NT2/D1 (cell line): ENCODE measurements around the gene KLF15.

Source experiments
- DNase-seq: peaks from one replicate; pipeline ENCODE4 v3.0.0-alpha.2; 2011; ENCODE audit warnings: low read depth, low spot score
- H3K27me3 ChIP-seq: 2 replicates; pipeline ENCODE4 v1.6.0; 2011; ENCODE audit warnings: mild to moderate bottlenecking; ENCODE audit not compliant: insufficient read length, insufficient read depth
- H3K36me3 ChIP-seq: 2 replicates; pipeline ENCODE4 v1.6.1; 2011; ENCODE audit warnings: mild to moderate bottlenecking, low read length, mixed read lengths; ENCODE audit not compliant: insufficient read depth, insufficient read length
- H3K4me1 ChIP-seq: 2 replicates; pipeline ENCODE4 v1.5.1; 2011; ENCODE audit not compliant: insufficient read depth, insufficient read length
- H3K4me3 ChIP-seq: 2 replicates; pipeline ENCODE4 v1.5.1; 2011; ENCODE audit warnings: low read depth; ENCODE audit not compliant: insufficient read length
- H3K9ac ChIP-seq: 2 replicates; pipeline ENCODE4 v1.6.0; 2011; ENCODE audit warnings: low read depth; ENCODE audit not compliant: insufficient read length
- H3K9me3 ChIP-seq: 2 replicates; pipeline ENCODE4 v1.5.1; 2011; ENCODE audit warnings: mild to moderate bottlenecking, low read length; ENCODE audit not compliant: insufficient read depth
- SUZ12 ChIP-seq: IDR thresholded peaks from 2 replicates; pipeline ENCODE4 v1.6.1; 2011; ENCODE audit not compliant: insufficient read length, insufficient read depth; ENCODE audit errors: extremely low read depth
- YY1 ChIP-seq: IDR thresholded peaks from 2 replicates; pipeline ENCODE4 v1.6.1; 2011; ENCODE audit not compliant: insufficient read length, insufficient read depth
- ZNF274 ChIP-seq: IDR thresholded peaks from 2 replicates; pipeline ENCODE4 v1.6.1; 2011; ENCODE audit warnings: mild to moderate bottlenecking, low read depth, low read length

The KLF15 gene

DNA sequence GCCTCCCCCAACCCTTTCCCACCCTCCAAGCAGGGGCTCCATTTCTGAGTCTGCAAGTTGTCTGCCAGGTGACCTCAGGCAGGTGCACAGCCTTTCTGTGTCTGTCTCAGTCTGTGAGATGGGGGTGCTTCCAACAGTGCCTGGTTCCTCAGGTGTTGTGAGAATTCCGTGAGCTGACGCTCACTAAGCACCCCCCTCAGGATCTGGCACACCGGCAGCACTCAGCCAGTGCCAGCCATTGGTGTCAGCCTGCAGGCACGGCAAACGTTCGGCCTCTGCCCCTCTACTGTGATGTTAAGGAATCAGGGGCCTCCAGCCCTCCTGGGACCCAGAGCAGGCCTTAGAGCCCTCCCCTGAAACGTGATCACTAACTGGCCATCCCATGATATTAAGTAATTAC lies 2.4 kb downstream of the KLF15 start:
- peaks cover 19% of the 10 kb centered on the region for H3K4me1 ChIP-seq
- H3K4me3 ChIP-seq = no peak overlapping the region
- TF ChIP-seq SUZ12 (no peak), ZNF274 (no peak), YY1 (no peak)
- H3K27me3 ChIP-seq = peaks cover 16% of the 10 kb centered on the region
- H3K36me3 ChIP-seq = peaks cover 2% of the 10 kb centered on the region
- H3K9me3 ChIP-seq = peaks cover 10% of the 10 kb centered on the region
- DNase-seq = no peak
- peak overlapping the region; percentile 29 for H3K9ac ChIP-seq

DNA sequence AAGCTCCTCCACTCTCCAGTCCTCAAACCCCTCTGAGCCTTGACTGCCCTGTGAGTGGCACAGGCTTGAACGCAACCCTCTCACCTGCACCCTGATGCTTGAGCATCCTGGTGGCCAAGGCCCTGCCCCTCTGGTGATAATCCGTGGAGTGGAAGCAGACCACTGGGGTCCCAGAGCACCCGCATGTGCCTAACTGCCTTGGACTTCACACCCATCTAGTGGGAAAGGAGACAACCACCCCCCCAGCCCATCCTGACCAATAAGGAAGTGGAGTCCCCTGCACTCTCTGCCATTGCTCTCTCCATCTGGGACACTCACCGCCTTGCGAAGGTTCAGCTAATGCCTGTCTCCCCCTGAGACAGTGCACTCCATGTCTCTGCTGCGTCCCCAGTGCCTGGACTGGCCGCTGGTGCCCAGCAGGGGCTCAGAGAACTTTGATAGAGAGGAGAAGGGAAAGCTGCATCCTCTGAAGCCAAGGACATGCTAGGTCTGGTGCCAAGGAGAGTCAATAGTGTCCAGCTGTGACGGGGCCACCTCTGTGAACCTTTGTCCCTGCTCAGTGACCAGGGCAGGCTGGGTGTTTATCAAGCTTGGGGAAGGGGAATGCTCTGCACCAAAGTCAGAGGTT lies 3.4 kb downstream of the KLF15 start:
- Histone ChIP-seq H3K4me3 (no peak overlapping the region), H3K9ac (peak overlapping the region; percentile 25)
- TF ChIP-seq YY1 = no peak
- no peak for TF ChIP-seq SUZ12
- no peak for TF ChIP-seq ZNF274

DNA sequence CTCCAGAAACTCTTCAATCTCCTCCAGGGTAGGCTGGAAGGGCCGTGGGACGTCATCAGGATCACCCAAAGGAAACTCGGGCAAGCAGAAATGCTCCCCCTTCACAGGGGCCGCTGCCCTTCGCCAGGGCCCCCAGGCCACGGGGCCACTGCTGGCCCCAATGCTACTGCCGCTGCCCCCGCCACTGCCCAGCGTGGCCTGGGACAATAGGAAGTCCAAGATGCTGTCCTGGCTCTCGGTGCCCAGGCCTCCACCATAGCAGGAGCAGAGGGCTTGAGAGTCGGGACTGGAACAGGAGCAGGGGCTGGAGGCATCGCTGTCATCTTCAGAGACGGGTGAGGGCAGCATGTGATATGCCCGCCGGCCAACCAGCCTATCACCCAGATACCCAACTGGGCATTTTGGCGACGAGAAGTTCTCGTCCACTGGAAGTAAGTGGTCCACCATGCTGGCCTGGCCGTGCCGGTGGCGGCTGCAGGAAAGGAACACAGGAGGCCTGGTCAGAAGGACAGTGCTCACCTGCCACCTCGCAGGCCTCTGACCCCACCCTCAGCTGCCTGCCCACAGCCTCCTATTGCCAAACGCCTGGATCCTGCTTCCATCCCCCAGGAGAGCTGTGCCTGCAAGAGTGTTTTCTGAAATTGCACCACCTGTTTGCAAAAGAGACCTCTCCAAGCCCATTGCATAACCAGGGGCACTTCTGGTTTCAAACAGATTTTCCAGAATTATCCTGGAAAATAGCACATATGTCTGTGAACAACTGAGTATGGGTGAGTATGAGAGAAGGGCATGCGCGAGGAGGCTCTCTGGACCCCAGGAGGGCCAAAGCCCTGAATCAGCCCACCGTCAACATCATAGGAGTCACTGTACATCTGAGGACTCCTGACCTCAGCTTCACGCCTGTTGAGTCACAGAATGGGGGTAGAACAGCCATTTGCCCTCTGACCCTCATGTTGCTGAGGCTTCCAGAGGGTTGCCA lies 4.4 kb downstream of the KLF15 start:
- H3K4me3 ChIP-seq = no peak overlapping the region
- H3K27me3 ChIP-seq = no peaks in the 10 kb centered on the region
- DNase-seq = no peak
- H3K9me3 ChIP-seq = no peaks in the 10 kb centered on the region
- H3K36me3 ChIP-seq = peaks cover 2% of the 10 kb centered on the region
- peaks cover 16% of the 10 kb centered on the region for H3K4me1 ChIP-seq
- H3K9ac ChIP-seq = no peak overlapping the region
- no peak for TF ChIP-seq YY1
- no peak for TF ChIP-seq ZNF274
- no peak for TF ChIP-seq SUZ12

More for the DNA sequence above, 3.4 kb downstream of the KLF15 start:
- H3K4me1 ChIP-seq = peaks cover 23% of the 10 kb centered on the region
- peaks cover under 1% of the 10 kb centered on the region; the same call in 1 of the 2 replicates for H3K9me3 ChIP-seq
- H3K27me3 ChIP-seq = peaks cover 7% of the 10 kb centered on the region
- H3K36me3 ChIP-seq = peaks cover 2% of the 10 kb centered on the region
- no peak for DNase-seq

DNA sequence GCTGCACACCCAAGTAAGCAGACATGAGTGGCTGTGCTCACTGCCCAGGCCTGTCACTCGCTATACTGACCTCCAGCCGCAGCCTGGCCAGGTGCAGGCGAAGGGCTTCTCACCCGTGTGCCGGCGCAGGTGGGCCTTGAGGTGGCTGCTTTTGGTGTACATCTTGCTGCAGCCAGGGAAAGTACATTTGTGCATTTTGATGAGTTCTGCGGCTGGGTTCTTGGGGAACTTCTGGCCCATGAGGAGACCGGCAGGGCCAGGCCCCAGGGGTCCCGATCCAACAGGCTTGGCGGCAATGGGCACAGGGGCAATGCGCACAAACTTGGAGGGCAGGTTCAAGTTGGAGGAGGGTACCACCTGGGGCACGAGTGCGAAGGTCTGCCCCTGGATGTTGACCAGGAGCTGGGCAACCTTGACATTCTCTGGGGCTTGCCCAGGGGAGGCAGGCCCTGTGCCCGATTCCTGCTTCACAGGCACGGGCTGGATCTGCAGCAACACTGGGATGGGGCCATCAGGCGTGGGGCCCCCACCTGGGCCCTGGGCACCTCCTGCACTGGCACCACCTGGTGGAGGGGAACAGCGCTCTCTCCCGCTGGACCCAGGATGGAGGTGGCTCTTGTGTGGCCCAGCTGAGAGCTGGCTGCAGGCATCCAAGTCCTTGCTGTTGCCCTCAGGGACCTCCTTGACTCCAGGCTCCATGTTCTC lies 5.3 kb downstream of the KLF15 start:
- Histone ChIP-seq H3K9ac (no peak overlapping the region), H3K4me3 (no peak overlapping the region), H3K36me3 (peaks cover 2% of the 10 kb centered on the region), H3K9me3 (no peaks in the 10 kb centered on the region), H3K27me3 (no peaks in the 10 kb centered on the region), H3K4me1 (peaks cover 18% of the 10 kb centered on the region)
- DNase-seq = no peak
- no peak for TF ChIP-seq ZNF274
- TF ChIP-seq YY1 = no peak
- no peak for TF ChIP-seq SUZ12

DNA sequence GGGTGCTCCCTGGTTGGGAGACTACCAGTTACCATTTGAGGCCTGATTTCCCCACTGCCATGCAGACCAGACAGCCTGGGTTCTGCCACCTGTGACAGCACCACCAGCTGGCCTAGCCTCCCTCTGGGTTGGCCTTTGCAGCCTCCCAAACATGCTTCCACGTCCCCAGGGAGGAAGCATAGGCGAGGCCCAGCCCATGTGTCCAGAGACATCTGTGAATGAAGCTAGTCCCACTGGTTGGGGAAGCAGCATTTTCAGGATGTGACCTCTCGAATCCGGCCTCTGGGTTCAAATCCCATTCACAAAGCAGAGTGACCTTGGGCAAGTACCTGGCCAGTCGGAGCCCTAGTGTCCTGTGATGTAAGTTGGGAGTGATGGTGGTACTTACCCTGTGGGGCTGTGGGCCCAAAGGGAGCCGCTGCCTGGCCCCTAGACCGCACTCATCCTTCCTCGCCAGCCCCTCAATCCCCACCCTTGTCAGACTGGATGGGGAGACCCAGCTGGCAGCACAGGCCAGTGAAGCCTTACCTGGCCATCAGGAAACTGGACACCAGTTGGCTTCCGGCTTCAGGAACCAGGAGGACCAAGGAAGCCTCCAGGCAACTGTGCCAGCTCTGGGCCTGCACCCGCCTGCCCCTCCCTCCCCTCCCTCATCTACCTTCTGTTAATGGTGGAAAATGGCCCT lies 6.0 kb downstream of the KLF15 start:
- H3K36me3 ChIP-seq = peaks cover 2% of the 10 kb centered on the region
- H3K4me1 ChIP-seq = peaks cover 18% of the 10 kb centered on the region
- TF ChIP-seq ZNF274 (no peak), SUZ12 (no peak)
- H3K4me3 ChIP-seq = no peak overlapping the region
- no peaks in the 10 kb centered on the region for H3K9me3 ChIP-seq
- DNase-seq = no peak
- no peak overlapping the region for H3K9ac ChIP-seq
- H3K27me3 ChIP-seq = no peaks in the 10 kb centered on the region

DNA sequence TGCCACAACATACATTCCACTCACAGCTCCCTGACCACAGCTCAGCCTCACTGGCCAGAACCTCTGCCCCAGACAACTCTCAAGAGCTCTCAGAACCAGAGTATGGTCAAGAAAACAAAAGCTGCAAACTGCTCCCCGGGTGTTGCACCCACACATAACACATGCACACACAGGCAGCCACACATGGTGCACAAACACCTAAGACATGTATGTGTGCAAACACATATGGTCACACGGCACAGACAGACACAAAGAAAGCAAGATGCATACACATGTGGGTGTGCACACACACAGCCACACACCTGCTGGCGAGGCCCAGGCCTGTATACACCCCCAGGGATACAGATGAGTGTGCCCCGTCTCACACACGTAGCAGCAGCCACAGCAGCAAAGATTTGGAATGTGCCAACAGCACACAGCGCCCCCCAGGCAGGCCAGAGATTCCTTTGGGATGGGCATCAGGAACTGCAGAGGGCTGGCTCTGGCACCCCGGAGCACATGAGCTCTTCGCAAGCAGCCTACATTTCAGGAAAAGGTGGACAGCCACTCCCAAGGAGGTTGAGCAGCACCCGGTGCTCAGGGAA lies 6.6 kb downstream of the KLF15 start:
- TF ChIP-seq ZNF274 = no peak
- TF ChIP-seq YY1 = no peak
- no peak for TF ChIP-seq SUZ12
- DNase-seq = no peak

More for the DNA sequence above, 6.6 kb downstream of the KLF15 start:
- H3K9ac ChIP-seq = no peak overlapping the region
- H3K4me3 ChIP-seq = no peak overlapping the region
- no peaks in the 10 kb centered on the region for H3K9me3 ChIP-seq
- no peaks in the 10 kb centered on the region for H3K27me3 ChIP-seq
- H3K4me1 ChIP-seq = peaks cover 18% of the 10 kb centered on the region
- peaks cover 2% of the 10 kb centered on the region for H3K36me3 ChIP-seq
